ENCODE results near the gene OSBPL10. TPM values are rescaled to one million over a fixed set of nuclear protein-coding genes. Genes with fewer than 3 reads are reported as not detected.

The OSBPL10 gene
- total and polyA plus RNA-seq, 4 experiments from 2014 or later, result 0.95 TPM; not detected in 3

DNA sequence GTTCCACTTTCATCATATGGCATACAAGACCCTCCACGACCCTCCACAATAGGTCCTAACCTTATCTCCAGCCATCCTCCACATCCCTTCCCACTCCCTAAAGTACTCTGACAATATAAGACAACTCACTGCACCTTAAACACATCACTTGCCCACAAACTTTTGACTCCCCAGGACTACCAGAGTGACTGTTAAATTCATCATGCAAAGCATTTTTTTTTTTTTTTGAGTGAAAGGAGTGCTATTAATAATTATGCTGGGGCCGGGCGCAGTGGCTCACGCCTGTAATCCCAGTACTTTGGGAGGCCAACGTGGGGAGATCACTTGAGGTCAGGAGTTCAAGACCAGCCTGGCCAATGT lies 55.8 kb downstream of the OSBPL10 start:
- DNase-seq, result no peak
- H3K9me3 ChIP-seq (ENCODE audit: control insufficient read depth in 1 of 2, low read length in 2 of 2), result no peaks in the 10 kb centered on the region
- no peaks in the 10 kb centered on the region for H3K36me3 ChIP-seq (ENCODE audit: insufficient read depth, low read length)
- H3K4me1 ChIP-seq (ENCODE audit: insufficient read depth, low read length), result no peaks in the 10 kb centered on the region
- H3K4me3 ChIP-seq (ENCODE audit: low read length in 2 of 2), result no peak overlapping the region
- ChIA-PET POLR2A (ENCODE audit: partially characterized antibody) (no interaction called here), CTCF (ENCODE audit: partially characterized antibody) (no interaction called here)
- no peaks in the 10 kb centered on the region for H3K4me1 Mint-ChIP-seq
- H3K36me3 Mint-ChIP-seq, result no peaks in the 10 kb centered on the region
- H3K27me3 Mint-ChIP-seq, result peaks cover 0 to 1% of the 10 kb centered on the region in 2 donors
- no peak overlapping the region for H3K27ac Mint-ChIP-seq
- peaks cover 1 to 8% (median 6%) of the 10 kb centered on the region in 8 donors for H3K9me3 Mint-ChIP-seq
- H3K27ac ChIP-seq (ENCODE audit: low read depth, low read length), result no peak overlapping the region
- no peaks in the 10 kb centered on the region for H3K27me3 ChIP-seq (ENCODE audit: insufficient read depth, low read length)
- intact Hi-C loops (cut with micrococcal nuclease), result no loop called here
- no peak overlapping the region for H3K4me3 Mint-ChIP-seq

DNA sequence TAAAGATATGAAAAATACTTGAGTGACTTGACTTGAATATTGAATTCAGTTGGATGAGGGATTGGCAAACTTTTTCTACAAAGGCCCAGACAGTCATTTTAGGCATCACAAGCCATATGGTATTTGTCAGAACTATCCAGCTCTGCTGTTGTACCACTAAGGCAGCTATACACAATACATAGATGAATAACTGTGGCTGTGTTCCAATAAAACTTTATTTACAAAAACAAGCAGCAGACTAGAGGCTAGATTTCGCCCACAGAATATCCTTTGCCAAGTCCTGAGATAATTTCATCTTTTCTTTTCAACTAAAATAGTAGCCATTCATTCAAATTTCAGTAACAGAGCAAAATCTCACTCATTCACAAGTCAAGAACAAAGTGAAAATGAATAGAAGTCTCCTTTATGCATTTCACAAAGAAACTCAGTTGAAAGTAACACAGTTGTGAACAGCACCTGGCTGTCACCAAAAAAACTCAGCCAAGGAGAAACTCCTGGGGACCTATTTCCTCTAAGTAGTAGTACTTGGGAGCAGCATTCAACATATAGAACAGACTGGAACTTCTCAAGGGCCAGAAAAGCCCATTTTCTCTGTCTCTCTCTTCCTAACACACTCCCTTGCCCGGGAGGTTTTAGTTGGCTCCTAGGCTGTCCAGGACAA lies 56.3 kb downstream of the OSBPL10 start:
- peaks cover 1 to 13% (median 10%) of the 10 kb centered on the region in 8 donors for H3K9me3 Mint-ChIP-seq
- DNase-seq, result no peak
- CTCF ChIA-PET (ENCODE audit: partially characterized antibody), result no interaction called here

DNA sequence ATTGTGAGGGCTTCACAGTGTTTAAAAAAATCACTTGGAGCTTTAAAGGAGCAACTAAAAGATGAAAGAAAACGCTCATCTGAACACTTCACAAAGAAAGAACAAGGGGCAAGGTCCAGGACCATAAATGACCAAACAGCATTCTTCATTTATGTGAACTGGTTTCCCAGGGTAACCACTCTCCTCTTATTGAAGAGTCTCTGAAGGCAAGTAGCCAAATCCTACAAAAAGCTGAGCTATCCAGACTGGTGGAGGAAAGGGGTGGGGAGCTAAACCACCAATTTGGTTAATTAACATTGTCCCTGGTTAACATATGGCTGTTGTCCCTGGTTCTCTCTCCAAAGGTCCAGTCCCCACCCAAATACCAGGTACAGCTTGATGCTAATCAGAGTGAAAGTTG lies 58.1 kb downstream of the OSBPL10 start:
- H3K9me3 ChIP-seq (ENCODE audit: control insufficient read depth in 1 of 2, low read length in 2 of 2), result no peaks in the 10 kb centered on the region
- H3K4me3 ChIP-seq (ENCODE audit: low read length in 2 of 2), result no peak overlapping the region
- intact Hi-C loops (cut with micrococcal nuclease), result no loop called here
- H3K27ac Mint-ChIP-seq, result no peak overlapping the region
- ChIA-PET CTCF (ENCODE audit: partially characterized antibody) (interaction anchor here (0.6 kb wide), 1 partner anchor 24 kb away, joined by 3 read pairs; no protein-coding TSS in a partner anchor), POLR2A (ENCODE audit: partially characterized antibody) (no interaction called here)
- peaks cover 7% of the 10 kb centered on the region for H3K4me1 ChIP-seq (ENCODE audit: insufficient read depth, low read length)
- H3K4me3 Mint-ChIP-seq, result no peak overlapping the region
- H3K27me3 ChIP-seq (ENCODE audit: insufficient read depth, low read length), result no peaks in the 10 kb centered on the region
- H3K36me3 Mint-ChIP-seq, result peaks cover 0 to 3% of the 10 kb centered on the region in 2 donors
- H3K4me1 Mint-ChIP-seq, result peaks cover 4 to 12% (median 5%) of the 10 kb centered on the region in 4 donors
- H3K27ac ChIP-seq (ENCODE audit: low read depth, low read length), result no peak overlapping the region
- H3K36me3 ChIP-seq (ENCODE audit: insufficient read depth, low read length), result no peaks in the 10 kb centered on the region
- no peak for DNase-seq
- peaks cover 0 to 1% of the 10 kb centered on the region in 2 donors for H3K27me3 Mint-ChIP-seq
- peaks cover 1 to 26% (median 21%) of the 10 kb centered on the region in 8 donors for H3K9me3 Mint-ChIP-seq

More for the DNA sequence above, 56.3 kb downstream of the OSBPL10 start:
- Mint-ChIP-seq H3K27ac (no peak overlapping the region), H3K27me3 (peaks cover 0 to 1% of the 10 kb centered on the region in 2 donors), H3K4me1 (no peaks in the 10 kb centered on the region), H3K4me3 (no peak overlapping the region), H3K36me3 (peaks cover 0 to 3% of the 10 kb centered on the region in 2 donors)
- H3K4me1 ChIP-seq (ENCODE audit: insufficient read depth, low read length), result no peaks in the 10 kb centered on the region
- H3K27me3 ChIP-seq (ENCODE audit: insufficient read depth, low read length), result no peaks in the 10 kb centered on the region
- no peaks in the 10 kb centered on the region for H3K9me3 ChIP-seq (ENCODE audit: control insufficient read depth in 1 of 2, low read length in 2 of 2)
- no peak overlapping the region for H3K27ac ChIP-seq (ENCODE audit: low read depth, low read length)
- H3K36me3 ChIP-seq (ENCODE audit: insufficient read depth, low read length), result no peaks in the 10 kb centered on the region
- POLR2A ChIA-PET (ENCODE audit: partially characterized antibody), result no interaction called here
- no peak overlapping the region for H3K4me3 ChIP-seq (ENCODE audit: low read length in 2 of 2)
- intact Hi-C loops (cut with micrococcal nuclease), result no loop called here

DNA sequence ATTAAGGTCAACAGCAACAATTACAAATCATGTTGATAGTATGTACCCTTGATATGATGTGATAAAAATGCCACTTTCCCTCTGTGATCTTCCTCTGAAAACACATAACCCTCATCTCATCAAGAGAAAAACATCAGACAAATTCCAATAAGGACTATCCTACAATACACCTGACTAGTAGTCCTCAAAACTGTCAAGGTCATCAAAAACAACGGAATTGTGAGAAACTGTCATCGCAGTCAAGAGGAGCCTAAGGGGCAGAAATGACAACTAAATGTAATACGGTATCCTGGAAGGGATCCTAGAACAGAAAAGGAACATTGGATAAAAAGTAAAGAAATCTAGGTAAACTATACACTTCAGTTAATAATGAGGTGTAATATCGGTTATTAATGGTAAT lies 59.2 kb downstream of the OSBPL10 start:
- H3K4me1 ChIP-seq (ENCODE audit: insufficient read depth, low read length), result peaks cover 15% of the 10 kb centered on the region

DNA sequence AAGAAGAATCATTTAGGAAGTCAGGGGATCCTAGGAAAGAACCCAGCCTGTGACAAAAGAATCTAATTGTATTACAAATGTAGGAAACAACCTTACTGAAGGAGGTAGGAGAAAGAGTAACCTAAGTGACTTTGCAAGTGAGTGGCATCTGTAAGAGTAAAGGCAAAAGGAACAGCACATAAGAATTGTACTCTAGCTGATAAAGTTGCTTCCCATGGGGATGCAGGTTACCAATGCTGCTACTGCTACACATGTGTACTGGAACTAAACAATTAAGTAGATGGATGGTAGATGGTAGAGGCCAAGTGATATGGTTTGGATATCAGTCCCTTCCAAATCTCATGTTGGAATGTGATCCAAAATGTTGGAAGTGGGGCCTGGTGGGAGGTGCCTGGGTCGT lies 60.8 kb downstream of the OSBPL10 start:
- intact Hi-C loops (cut with micrococcal nuclease), result no loop called here
- DNase-seq, result no peak
- H3K36me3 ChIP-seq (ENCODE audit: insufficient read depth, low read length), result no peaks in the 10 kb centered on the region
- Mint-ChIP-seq H3K4me3 (no peak overlapping the region), H3K27me3 (no peaks in the 10 kb centered on the region), H3K36me3 (peaks cover 0 to 3% of the 10 kb centered on the region in 2 donors), H3K27ac (no peak overlapping the region), H3K9me3 (peaks cover 1 to 26% (median 21%) of the 10 kb centered on the region in 8 donors), H3K4me1 (peaks cover 13 to 30% (median 16%) of the 10 kb centered on the region in 4 donors)
- H3K27ac ChIP-seq (ENCODE audit: low read depth, low read length), result no peak overlapping the region
- no peak overlapping the region for H3K4me3 ChIP-seq (ENCODE audit: low read length in 2 of 2)
- H3K27me3 ChIP-seq (ENCODE audit: insufficient read depth, low read length), result no peaks in the 10 kb centered on the region
- H3K4me1 ChIP-seq (ENCODE audit: insufficient read depth, low read length), result peaks cover 15% of the 10 kb centered on the region
- ChIA-PET POLR2A (ENCODE audit: partially characterized antibody) (no interaction called here), CTCF (ENCODE audit: partially characterized antibody) (interaction anchor here (1.0 kb wide), 1 partner anchor 11 kb away, joined by 3 read pairs; no protein-coding TSS in a partner anchor)
- H3K9me3 ChIP-seq (ENCODE audit: control insufficient read depth in 1 of 2, low read length in 2 of 2), result no peaks in the 10 kb centered on the region

More for the DNA sequence above, 59.2 kb downstream of the OSBPL10 start:
- Mint-ChIP-seq H3K27ac (no peak overlapping the region), H3K9me3 (peaks cover 1 to 26% (median 21%) of the 10 kb centered on the region in 8 donors), H3K36me3 (peaks cover 0 to 3% of the 10 kb centered on the region in 2 donors), H3K4me3 (no peak overlapping the region), H3K27me3 (no peaks in the 10 kb centered on the region), H3K4me1 (peaks cover 9 to 23% (median 12%) of the 10 kb centered on the region in 4 donors)
- H3K4me3 ChIP-seq (ENCODE audit: low read length in 2 of 2), result no peak overlapping the region
- no peaks in the 10 kb centered on the region for H3K36me3 ChIP-seq (ENCODE audit: insufficient read depth, low read length)
- H3K9me3 ChIP-seq (ENCODE audit: control insufficient read depth in 1 of 2, low read length in 2 of 2), result no peaks in the 10 kb centered on the region
- intact Hi-C loops (cut with micrococcal nuclease), result no loop called here
- POLR2A ChIA-PET (ENCODE audit: partially characterized antibody), result no interaction called here
- no peak for DNase-seq
- CTCF ChIA-PET (ENCODE audit: partially characterized antibody), result no interaction called here
- no peak overlapping the region for H3K27ac ChIP-seq (ENCODE audit: low read depth, low read length)
- H3K27me3 ChIP-seq (ENCODE audit: insufficient read depth, low read length), result no peaks in the 10 kb centered on the region

DNA sequence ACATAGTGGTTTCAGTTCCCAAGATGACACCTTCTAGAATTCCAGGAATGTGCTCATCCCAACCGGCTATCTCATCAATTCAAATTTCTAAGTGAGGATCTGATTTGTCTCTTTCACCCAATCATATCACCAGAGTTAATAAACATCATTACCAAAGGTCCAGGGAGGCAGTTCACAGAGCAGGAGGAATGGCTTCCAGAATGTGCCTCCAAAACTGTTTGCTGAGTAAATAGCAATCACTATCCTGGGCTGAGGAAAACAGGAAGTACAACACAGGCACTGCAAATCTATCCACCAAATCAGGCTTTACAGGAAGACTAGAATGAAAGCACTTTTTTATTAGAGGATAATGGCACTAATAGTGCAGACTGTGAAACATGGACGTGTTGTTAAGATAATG lies 61.5 kb downstream of the OSBPL10 start:
- POLR2A ChIA-PET (ENCODE audit: partially characterized antibody), result no interaction called here
- CTCF ChIA-PET (ENCODE audit: partially characterized antibody), result no interaction called here
- Mint-ChIP-seq H3K9me3 (peaks cover 1 to 26% (median 21%) of the 10 kb centered on the region in 8 donors), H3K36me3 (peaks cover 0 to 3% of the 10 kb centered on the region in 2 donors), H3K27me3 (no peaks in the 10 kb centered on the region), H3K4me3 (no peak overlapping the region), H3K27ac (no peak overlapping the region), H3K4me1 (peaks cover 13 to 30% (median 16%) of the 10 kb centered on the region in 4 donors)
- H3K4me3 ChIP-seq (ENCODE audit: low read length in 2 of 2), result no peak overlapping the region
- H3K27ac ChIP-seq (ENCODE audit: low read depth, low read length), result no peak overlapping the region
- intact Hi-C loops (cut with micrococcal nuclease), result no loop called here
- H3K4me1 ChIP-seq (ENCODE audit: insufficient read depth, low read length), result peaks cover 15% of the 10 kb centered on the region
- H3K36me3 ChIP-seq (ENCODE audit: insufficient read depth, low read length), result no peaks in the 10 kb centered on the region
- no peak for DNase-seq
- no peaks in the 10 kb centered on the region for H3K27me3 ChIP-seq (ENCODE audit: insufficient read depth, low read length)
- no peaks in the 10 kb centered on the region for H3K9me3 ChIP-seq (ENCODE audit: control insufficient read depth in 1 of 2, low read length in 2 of 2)

DNA sequence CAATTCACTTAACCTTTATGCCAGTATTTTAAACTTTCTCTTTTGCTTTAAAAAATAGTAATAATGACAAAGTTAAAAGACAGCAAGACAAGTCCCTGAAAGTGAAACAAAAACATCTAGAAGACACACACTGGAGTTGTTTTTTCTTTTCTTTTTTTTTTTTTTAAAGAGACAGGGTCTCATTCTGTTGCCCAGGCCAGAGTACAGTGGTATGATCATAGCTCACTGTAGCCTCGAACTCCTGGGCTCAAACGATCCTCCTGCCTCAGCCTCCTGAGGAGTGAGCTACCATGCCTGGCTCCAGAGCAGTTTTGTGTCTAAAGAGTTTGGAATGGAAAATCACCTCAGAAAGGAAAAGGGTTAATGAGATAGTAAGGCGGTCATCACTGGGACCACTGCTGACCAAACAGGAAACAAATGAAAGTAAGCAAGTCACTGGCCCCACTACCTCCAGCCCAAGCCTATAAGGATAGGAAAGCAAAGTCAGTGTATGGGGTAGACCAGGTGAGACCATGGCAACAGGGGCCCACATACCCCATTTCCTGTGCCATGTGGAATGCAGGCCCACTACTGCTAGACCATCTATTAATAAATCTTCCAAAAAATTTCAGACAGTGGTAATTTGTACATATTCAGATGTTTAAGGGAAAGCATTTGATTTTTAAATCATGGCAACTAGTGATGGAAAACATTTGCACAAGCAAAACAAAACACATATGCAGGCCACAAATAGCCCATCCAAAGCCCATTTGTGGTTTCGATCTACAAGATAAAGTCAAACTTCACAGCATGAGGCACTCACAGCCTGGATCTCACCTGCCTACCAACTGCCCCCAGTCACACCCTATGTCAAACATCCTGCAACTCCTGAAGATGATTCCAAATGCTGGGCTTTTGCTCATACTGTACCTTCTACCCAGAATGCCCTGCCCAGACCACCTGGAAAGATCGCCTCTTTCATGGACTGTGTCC lies 62.6 kb downstream of the OSBPL10 start:
- Mint-ChIP-seq H3K4me1 (peaks cover 13 to 30% (median 16%) of the 10 kb centered on the region in 4 donors), H3K36me3 (peaks cover 0 to 3% of the 10 kb centered on the region in 2 donors), H3K27me3 (no peaks in the 10 kb centered on the region), H3K27ac (peak overlapping the region in 6 of 7 donors; percentile 32 to 87 (median 80)), H3K4me3 (peak overlapping the region in 7 of 8 donors; percentile 12 to 87 (median 75)), H3K9me3 (peaks cover 1 to 26% (median 21%) of the 10 kb centered on the region in 8 donors)
- no peak overlapping the region for H3K27ac ChIP-seq (ENCODE audit: low read depth, low read length)
- H3K27me3 ChIP-seq (ENCODE audit: insufficient read depth, low read length), result no peaks in the 10 kb centered on the region
- no peaks in the 10 kb centered on the region for H3K36me3 ChIP-seq (ENCODE audit: insufficient read depth, low read length)
- H3K4me1 ChIP-seq (ENCODE audit: insufficient read depth, low read length), result peaks cover 15% of the 10 kb centered on the region
- POLR2A ChIA-PET (ENCODE audit: partially characterized antibody), result no interaction called here
- CTCF ChIA-PET (ENCODE audit: partially characterized antibody), result no interaction called here
- DNase-seq, result peak in 3 of 5 donors; percentile 11 to 23 (median 12)
- H3K9me3 ChIP-seq (ENCODE audit: control insufficient read depth in 1 of 2, low read length in 2 of 2), result no peaks in the 10 kb centered on the region
- no peak overlapping the region for H3K4me3 ChIP-seq (ENCODE audit: low read length in 2 of 2)
- intact Hi-C loops (cut with micrococcal nuclease), result no loop called here
